Measurements from ENCODE around the gene NELFA.

DNA sequence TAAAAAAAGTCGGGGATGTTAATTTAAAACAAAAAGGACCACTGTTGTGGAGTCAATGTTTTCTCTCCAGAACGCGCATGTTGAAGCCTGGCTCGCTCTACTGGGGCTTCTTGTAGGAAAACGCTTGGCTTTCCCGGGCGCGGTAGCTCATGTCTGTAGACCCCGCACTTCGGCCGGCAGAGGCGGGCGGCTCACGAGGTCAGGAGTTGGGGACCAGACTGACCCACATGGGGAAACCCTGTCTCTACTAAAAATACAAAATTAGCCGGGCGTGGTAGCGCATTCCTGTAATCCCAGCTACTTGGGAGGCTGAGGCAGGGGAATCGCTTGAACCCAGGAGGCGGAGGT is 15.6 kb downstream of the NELFA start:
- TF ChIP-seq CTCF (IDR thresholded peaks at IDR 0.05) (no peak), POLR2A (IDR thresholded peaks at IDR 0.05) (no peak)

Data from Peyer's patch (tissue), 4 donors.